Memory B cell (primary cell): ENCODE data around the gene C1QTNF1.

ENCODE experiments used
- ATAC-seq: fragments of 150-1000 bp; cut with Tn5 transposase; 2 replicates; pipeline ENCODE4 v1.10.0; 2021; ENCODE audit warnings: low read depth, mild to moderate bottlenecking, moderate library complexity
- DNase-seq, 2 donors: peaks; one replicate each; pipeline ENCODE4 v3.0.0; 2022; ENCODE audit warnings: low spot score in 2 of 2
- H3K27ac Mint-ChIP-seq: one replicate; pipeline ENCODE4 v1.8.0; 2022; ENCODE audit warnings: mild to moderate bottlenecking, moderate library complexity, mixed read lengths
- H3K27me3 Mint-ChIP-seq: one replicate; pipeline ENCODE4 v1.8.0; 2022; ENCODE audit warnings: mixed read lengths
- H3K36me3 Mint-ChIP-seq: one replicate; pipeline ENCODE4 v1.8.0; 2022; ENCODE audit warnings: mild to moderate bottlenecking, mixed read lengths
- H3K4me1 Mint-ChIP-seq: one replicate; pipeline ENCODE4 v1.8.0; 2022; ENCODE audit warnings: mixed read lengths
- H3K4me3 Mint-ChIP-seq: one replicate; pipeline ENCODE4 v1.8.0; 2022; ENCODE audit warnings: mild to moderate bottlenecking, moderate library complexity, mixed read lengths
- H3K9me3 Mint-ChIP-seq: one replicate; pipeline ENCODE4 v1.8.0; 2022; ENCODE audit warnings: mixed read lengths

C1QTNF1 gene, protein sequence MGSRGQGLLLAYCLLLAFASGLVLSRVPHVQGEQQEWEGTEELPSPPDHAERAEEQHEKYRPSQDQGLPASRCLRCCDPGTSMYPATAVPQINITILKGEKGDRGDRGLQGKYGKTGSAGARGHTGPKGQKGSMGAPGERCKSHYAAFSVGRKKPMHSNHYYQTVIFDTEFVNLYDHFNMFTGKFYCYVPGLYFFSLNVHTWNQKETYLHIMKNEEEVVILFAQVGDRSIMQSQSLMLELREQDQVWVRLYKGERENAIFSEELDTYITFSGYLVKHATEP

DNA sequence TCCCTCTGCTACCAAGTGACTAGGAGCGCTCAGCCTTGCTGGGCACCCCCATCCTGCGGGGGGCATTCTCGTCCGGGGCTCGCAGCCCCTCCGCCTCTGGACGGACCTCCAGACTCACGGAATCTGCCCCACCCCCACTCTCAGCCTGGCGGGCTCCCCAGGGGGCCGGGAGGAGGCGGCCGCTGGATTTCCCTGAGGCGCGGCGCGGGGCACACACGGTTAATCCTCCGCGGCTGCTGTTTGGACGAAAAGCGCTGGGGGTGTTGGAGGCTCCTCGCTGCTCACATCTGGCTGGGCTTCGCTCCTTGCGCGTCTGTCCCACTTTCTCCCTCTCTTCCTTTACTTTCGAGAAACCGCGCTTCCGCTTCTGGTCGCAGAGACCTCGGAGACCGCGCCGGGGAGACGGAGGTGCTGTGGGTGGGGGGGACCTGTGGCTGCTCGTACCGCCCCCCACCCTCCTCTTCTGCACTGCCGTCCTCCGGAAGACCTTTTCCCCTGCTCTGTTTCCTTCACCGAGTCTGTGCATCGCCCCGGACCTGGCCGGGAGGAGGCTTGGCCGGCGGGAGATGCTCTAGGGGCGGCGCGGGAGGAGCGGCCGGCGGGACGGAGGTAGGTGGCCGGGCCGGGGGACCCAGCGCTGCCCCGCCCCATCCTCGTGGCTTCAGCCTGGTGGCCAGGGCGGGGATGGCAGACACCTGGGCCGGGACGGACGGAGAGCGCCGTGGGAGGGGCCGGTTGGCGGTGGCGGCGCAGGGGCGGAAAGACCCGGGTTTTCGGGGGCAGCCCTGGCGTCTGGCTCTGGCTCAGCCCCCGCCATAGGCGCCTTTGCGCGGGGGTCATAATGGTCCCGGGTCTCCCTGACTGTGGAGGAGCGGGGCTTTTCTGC is at the start of gene C1QTNF1:
Gene C1QTNF1 (plus strand): TSS at position 284 of the 886 bp plus-strand sequence. CDS start 19,800 bp downstream, outside the sequence.
- DNase-seq (peak in 1 of 2 donors; percentile 37), ATAC-seq (peak; percentile 78)
- peaks cover 3% of the 10 kb centered on the region for H3K4me1 Mint-ChIP-seq
- peaks cover 18% of the 10 kb centered on the region for H3K27me3 Mint-ChIP-seq
- no peaks in the 10 kb centered on the region for H3K36me3 Mint-ChIP-seq
- no peaks in the 10 kb centered on the region for H3K9me3 Mint-ChIP-seq
- peak within 1 kb of the TSS; percentile 64 for H3K27ac Mint-ChIP-seq
- peak within 1 kb of the TSS; percentile 83 for H3K4me3 Mint-ChIP-seq

DNA sequence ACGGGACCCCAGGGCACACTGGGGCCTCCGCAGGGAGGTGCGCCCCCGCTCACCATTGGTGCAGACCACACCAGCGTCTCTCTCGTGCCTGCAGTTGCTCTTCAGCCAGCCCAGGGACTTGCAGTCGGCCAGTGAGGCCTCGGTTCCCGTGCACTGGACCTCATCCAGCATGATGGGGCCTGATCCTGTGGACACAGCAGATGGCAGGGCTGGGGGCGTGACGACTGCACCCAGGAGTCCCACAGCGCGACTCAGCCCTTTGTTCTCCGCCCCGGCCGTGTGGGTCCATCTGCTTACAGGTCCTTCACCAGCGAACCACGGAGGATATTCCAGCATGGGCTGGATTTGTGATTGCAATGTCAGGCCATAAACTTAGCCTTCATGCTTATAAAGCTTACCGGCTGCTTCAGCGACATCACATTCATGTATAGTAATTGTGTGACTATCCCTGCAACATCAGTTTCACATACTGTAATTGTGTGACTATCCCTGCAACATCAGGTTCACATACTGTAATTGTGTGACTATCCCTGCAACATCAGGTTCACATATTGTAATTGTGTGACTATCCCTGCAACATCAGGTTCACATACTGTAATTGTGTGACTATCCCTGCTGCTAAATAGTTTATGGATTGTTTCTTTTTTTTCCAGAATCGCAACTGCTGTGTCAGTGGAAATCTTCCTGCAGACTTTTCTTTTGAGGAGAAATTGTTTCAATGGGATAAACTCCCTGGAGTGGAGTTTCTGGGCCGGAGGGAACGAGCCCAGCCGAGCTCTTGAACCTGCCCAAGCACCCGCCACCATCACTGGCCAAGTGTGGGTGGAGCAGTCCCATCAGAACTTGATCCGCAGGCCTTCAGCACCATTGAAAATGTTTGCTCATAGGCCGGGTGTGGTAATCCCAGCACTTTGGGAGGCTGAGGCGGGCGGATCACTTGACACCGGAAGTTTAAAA is 49.1 kb upstream of the C1QTNF1 start:
- Mint-ChIP-seq H3K4me3 (no peak overlapping the region), H3K36me3 (no peaks in the 10 kb centered on the region), H3K9me3 (no peaks in the 10 kb centered on the region), H3K4me1 (peaks cover 18% of the 10 kb centered on the region), H3K27ac (no peak overlapping the region), H3K27me3 (peaks cover 7% of the 10 kb centered on the region)
- no peak for DNase-seq
- no peak for ATAC-seq

DNA sequence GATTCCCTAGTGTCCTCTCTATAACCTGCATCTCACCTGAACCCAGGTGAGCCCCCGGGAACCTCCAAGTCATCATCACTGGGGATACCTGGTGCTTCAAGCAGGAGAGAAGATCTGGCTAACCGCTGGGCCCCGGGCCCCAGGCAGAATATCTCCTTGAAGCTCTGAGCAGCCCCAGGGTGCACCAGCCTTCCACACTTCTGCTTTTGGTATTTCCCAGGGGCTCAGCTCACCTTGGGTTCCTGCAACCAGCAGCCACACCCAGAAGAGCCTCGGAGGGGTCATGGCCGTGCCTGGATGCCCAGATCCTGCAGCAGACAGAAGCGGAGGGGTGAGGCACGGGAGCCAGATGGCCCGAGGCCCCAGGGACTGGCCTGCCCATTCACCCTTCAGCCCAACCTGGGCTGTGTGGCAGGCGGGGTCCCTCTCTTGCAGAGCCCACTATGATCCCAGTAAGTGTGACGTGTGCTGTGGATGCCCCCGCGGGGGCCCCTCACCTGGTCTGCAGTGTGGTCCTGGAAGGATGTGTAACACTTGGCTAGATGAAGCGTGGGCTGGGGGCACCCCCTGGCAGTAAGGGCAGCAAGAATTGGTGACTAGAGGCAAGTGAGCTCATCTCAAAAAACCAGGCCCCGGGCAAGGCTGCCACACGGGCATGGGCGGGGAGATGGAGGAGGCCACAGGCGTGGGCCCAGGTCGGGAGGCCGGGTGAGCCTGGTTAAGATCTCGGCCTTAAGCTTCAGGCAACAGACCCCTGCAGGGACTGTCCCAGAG is 46.9 kb upstream of the C1QTNF1 start:
- H3K27ac Mint-ChIP-seq = no peak overlapping the region
- DNase-seq = peak in 1 of 2 donors; percentile 36

DNA sequence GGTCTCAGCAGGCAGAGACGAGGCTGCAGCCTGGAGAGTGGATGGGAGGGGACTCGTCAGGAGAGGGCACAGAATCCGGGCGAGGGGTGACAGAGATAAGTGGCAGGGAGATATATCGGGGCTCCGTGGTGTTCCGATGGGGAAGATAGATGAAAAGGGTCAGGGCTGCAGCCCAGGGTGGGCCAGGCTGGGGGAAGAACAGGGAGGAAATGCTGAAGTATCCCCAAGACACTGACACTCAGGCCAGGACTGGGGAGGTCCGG is 46.4 kb upstream of the C1QTNF1 start:
- Mint-ChIP-seq H3K9me3 (no peaks in the 10 kb centered on the region), H3K27me3 (peaks cover 1% of the 10 kb centered on the region), H3K27ac (no peak overlapping the region), H3K36me3 (no peaks in the 10 kb centered on the region), H3K4me3 (no peak overlapping the region), H3K4me1 (peaks cover 17% of the 10 kb centered on the region)
- DNase-seq (no peak), ATAC-seq (no peak)

More for the DNA sequence above, 46.9 kb upstream of the C1QTNF1 start:
- peak overlapping the region; percentile 65 for H3K4me3 Mint-ChIP-seq
- no peaks in the 10 kb centered on the region for H3K36me3 Mint-ChIP-seq
- no peaks in the 10 kb centered on the region for H3K9me3 Mint-ChIP-seq
- peak; percentile 92 for ATAC-seq
- H3K27me3 Mint-ChIP-seq = peaks cover 1% of the 10 kb centered on the region
- peaks cover 17% of the 10 kb centered on the region for H3K4me1 Mint-ChIP-seq

DNA sequence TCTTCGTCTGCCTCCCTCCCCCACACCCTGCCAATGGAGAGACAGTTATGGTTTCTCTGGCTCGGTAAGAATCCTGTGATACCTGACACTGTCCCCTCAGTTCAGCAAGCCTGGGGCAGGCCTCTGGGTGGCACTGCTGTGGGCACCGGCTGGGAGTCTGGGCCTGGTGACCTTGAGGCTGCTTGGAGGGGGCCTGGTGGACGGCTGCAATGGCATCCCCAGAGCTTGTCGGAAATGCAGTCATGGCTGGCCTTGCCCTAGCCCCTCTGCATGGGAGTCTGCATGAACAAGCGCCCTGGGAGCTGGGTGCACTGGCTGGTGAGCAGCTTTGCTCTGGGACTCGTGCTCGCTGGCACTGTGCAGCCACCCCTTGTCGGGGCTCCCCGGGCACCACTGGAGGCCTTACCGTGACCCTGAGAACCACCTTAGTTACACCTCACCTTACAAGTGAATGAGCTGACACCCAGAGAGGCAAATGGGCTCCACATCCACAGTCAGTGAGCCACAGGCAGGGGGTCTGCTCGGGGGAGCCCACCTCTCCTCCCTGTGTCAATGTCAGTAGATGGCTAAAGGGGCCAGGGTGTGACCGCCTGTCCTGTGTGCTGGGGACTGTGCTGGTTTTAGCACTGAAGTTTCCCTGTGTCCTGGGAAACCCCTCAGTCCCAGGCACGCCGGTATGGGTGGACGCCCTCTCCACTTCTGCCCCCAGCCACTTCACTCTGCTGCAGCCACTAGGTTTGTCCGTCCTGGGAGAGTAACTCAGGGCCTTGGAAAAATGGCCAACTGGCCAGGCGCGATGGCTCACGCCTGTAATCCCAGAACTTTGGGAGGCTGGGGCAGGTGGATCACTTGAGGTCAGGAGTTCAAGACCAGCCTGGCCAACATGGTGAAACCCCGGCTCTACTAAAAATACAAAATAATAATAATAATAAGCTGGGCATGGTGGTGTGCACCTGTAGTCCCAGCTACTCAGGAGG is 45.7 kb upstream of the C1QTNF1 start:
- H3K36me3 Mint-ChIP-seq = no peaks in the 10 kb centered on the region
- ATAC-seq (no peak), DNase-seq (no peak)
- peaks cover 17% of the 10 kb centered on the region for H3K4me1 Mint-ChIP-seq
- peaks cover 1% of the 10 kb centered on the region for H3K27me3 Mint-ChIP-seq
- H3K4me3 Mint-ChIP-seq = no peak overlapping the region
- H3K9me3 Mint-ChIP-seq = no peaks in the 10 kb centered on the region
- no peak overlapping the region for H3K27ac Mint-ChIP-seq

DNA sequence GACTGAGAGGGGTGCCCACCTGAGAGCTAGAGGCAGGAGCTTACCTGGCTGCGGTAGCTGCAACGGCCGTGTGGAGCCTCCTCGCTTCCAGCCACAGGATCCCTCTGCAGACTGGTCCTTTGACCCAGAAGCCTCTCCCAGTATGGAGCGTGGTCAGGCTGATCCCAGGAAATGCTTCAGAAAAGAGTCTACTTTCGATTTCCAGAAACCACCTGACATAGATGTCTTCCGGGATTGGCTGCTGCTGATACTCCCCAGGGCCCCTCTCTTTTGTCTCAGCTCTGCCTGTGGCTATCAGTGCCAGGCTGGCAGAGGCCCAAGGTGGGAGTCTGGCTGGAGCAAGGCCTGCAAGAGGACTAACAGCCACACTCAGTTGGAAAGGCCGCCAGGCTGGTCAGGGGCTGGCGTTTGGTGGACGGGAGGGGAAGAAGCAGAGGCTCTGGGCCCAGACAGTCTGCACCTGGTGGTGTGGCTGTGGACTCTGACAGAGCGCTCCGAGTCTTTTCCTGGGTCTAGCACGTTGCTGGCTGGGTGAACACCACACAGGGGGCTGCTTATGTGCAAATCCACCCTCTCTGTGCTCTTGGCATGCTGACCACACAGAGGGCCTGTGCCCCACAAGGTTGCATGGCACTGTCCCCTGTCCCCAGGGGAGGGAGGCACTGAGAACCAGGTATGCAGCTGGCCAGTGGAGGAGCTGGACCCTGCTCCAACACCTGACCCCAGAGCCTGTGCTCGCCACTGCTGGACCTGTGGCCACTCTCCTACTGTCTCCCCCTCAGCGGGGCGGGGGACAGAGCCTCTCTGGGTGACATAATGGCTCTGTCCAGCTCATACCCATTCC is 44.0 kb upstream of the C1QTNF1 start, which contains the start of gene LGALS3BP:
Gene LGALS3BP (minus strand): TSS at position 144 of the 844 bp plus-strand sequence. CDS start 2,732 bp downstream, outside the sequence.
- no peak for DNase-seq
- peak within 1 kb of the TSS; percentile 29 for H3K4me3 Mint-ChIP-seq
- H3K4me1 Mint-ChIP-seq = peaks cover 17% of the 10 kb centered on the region
- ATAC-seq = peak; percentile 24
- no peaks in the 10 kb centered on the region for H3K9me3 Mint-ChIP-seq
- no peaks in the 10 kb centered on the region for H3K36me3 Mint-ChIP-seq
- H3K27me3 Mint-ChIP-seq = peaks cover 1% of the 10 kb centered on the region
- H3K27ac Mint-ChIP-seq = no peak within 1 kb of the TSS

DNA sequence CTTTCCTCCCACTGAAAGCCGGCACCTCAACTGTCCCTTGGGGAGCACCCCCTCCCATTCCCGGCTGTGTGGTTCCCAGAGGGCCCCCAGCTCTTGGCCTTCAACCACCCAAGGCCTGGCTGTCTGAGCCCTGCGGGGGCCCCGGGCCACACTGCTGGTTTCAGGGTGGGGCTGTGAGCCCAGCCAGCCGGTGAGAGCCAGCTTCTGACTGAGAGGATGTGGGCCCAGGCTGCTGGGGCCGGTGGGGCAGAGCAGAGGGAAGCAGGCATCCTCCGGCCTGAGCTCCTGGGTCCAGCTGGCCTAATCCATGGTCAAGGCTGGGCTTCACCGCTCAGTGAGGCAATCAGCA is 43.4 kb upstream of the C1QTNF1 start:
- no peaks in the 10 kb centered on the region for H3K9me3 Mint-ChIP-seq
- ATAC-seq = no peak
- no peaks in the 10 kb centered on the region for H3K36me3 Mint-ChIP-seq
- no peak overlapping the region for H3K4me3 Mint-ChIP-seq
- peaks cover 17% of the 10 kb centered on the region for H3K4me1 Mint-ChIP-seq
- H3K27me3 Mint-ChIP-seq = peaks cover 1% of the 10 kb centered on the region
- H3K27ac Mint-ChIP-seq = no peak overlapping the region
- no peak for DNase-seq

DNA sequence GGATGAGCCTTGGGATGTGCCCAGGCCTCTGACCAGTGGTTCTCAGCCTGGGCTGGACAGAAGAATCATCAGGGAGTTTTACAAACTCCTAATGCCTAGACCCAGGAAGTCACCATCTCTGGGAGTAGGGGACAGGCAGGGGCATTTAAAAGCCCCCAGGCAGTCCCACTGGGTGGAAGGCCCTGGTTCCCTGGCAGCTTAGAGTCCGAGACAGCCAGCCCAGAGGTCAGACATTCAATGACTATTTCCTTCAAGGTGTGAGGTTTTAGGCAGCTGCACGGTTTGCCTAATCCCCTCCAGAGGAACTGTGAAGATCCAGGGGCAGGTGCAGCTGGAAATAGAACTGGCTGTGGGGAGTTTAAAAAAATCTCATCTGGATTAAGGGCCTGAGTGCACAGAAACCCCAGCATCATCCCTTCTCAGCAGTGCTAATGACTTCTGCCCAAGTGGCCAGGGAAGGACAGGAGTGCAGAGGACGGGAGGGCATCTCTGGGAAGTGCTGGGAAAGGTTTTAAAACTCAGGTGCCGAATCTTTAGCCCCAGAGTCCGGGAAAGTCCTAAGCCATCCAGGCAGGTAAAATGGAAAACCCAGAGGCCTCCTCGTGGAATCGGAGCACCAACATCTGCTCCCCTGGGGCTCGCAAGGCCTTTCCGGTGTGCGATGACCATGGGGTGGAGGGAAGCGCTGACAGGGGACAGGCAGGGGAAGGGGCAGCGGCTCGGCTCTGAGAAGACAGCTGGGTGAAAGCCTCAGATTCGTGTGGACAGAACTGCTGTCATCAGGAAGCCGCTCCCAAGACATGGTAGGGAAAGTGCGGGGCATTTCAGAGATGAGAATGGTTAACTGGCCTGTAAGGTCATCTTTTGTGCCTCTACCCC is 42.7 kb upstream of the C1QTNF1 start:
- no peak for DNase-seq
- H3K4me3 Mint-ChIP-seq = no peak overlapping the region
- no peak for ATAC-seq
- H3K27me3 Mint-ChIP-seq = peaks cover 1% of the 10 kb centered on the region
- no peaks in the 10 kb centered on the region for H3K36me3 Mint-ChIP-seq
- H3K9me3 Mint-ChIP-seq = no peaks in the 10 kb centered on the region
- no peak overlapping the region for H3K27ac Mint-ChIP-seq
- peaks cover 19% of the 10 kb centered on the region for H3K4me1 Mint-ChIP-seq

DNA sequence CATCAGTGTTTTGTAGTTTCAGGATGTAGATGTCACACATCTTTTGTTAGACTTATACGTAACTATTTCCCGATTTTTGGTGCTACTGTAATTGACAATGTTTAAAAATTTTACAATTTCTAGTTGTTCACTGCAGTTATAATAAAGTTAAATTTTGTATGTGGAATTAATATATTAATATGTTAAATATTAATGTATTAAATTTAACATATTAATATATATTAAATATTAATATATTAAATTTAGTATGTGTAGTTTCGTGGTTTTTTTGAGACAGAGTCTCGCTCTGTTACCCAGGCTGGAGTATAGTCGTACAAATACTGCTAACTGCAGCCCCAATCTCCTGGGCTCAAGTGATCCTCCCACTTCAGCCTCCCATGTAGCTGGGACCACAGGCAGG is 38.6 kb upstream of the C1QTNF1 start:
- no peaks in the 10 kb centered on the region for H3K9me3 Mint-ChIP-seq
- no peak overlapping the region for H3K4me3 Mint-ChIP-seq
- no peak overlapping the region for H3K27ac Mint-ChIP-seq
- DNase-seq (no peak), ATAC-seq (no peak)
- H3K36me3 Mint-ChIP-seq = peaks cover 4% of the 10 kb centered on the region
- peaks cover 15% of the 10 kb centered on the region for H3K4me1 Mint-ChIP-seq
- no peaks in the 10 kb centered on the region for H3K27me3 Mint-ChIP-seq

DNA sequence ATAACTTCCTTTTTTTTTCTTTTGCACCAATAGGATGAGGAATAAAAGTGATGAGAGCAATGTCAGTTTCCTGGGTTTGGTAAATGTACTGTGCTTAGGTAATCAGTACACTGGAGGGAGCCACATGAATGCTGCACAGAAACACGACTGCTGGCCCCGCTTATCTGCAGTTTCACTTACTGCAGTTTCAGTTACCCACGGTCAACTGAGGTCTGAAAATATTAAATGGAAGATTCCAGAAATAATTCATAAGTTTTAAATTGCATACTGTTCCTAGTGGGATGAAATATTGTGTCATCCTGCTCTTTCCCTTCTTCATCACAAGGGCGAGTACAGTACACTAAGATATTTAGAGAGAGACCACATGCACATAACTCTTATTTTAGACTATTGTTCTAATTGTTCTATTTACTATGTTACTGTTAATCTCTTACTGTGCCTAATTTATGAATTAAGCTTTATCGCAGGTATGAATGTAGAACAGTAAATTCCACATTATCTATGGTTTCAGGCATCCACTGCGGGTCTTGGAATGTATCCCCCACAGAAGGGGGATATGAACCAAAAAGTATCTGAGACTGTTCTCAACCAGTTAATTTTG is 37.8 kb upstream of the C1QTNF1 start:
- no peaks in the 10 kb centered on the region for H3K9me3 Mint-ChIP-seq
- H3K27me3 Mint-ChIP-seq = no peaks in the 10 kb centered on the region
- DNase-seq (no peak), ATAC-seq (peak; percentile 88)
- peaks cover 12% of the 10 kb centered on the region for H3K4me1 Mint-ChIP-seq
- H3K27ac Mint-ChIP-seq = no peak overlapping the region
- H3K36me3 Mint-ChIP-seq = peaks cover 11% of the 10 kb centered on the region
- no peak overlapping the region for H3K4me3 Mint-ChIP-seq
